ENCODE results near the gene MMP11. TPM values are rescaled to one million over a fixed set of nuclear protein-coding genes. Genes with fewer than 3 reads are reported as not detected.
A peak's percentile ranks its signal among the peaks of the same experiment; 100 is the strongest.

The MMP11 gene
- total RNA-seq, 1 donor from 2014 or later, result 12.2 TPM

GRCh38 chr22:23820748-23821211 lies 48.1 kb downstream of the MMP11 start:
- DNase-seq (ENCODE audit: low read depth), result no peak

GRCh38 chr22:23822101-23822671 lies 49.5 kb downstream of the MMP11 start:
- no peak overlapping the region for H3K4me3 Mint-ChIP-seq (ENCODE audit: unreplicated experiment)
- H3K27me3 Mint-ChIP-seq (ENCODE audit: low read depth, unreplicated experiment), result no peaks in the 10 kb centered on the region
- H4K20me1 ChIP-seq (ENCODE audit: insufficient read depth, low read length), result peaks cover 19% of the 10 kb centered on the region
- H2AFZ ChIP-seq (ENCODE audit: low read depth, low read length), result no peak overlapping the region
- TF ChIP-seq EZH2 (IDR thresholded peaks at IDR 0.05; ENCODE audit: insufficient read depth, low read length), result no peak
- TF ChIP-seq CTCF (IDR thresholded peaks at IDR 0.05; ENCODE audit: insufficient read depth, low read depth, low read length), result no peak
- no peaks in the 10 kb centered on the region for H3K9me3 ChIP-seq (ENCODE audit: insufficient read depth, low read depth, low read length)
- no peaks in the 10 kb centered on the region for H3K9me3 Mint-ChIP-seq (ENCODE audit: unreplicated experiment)
- no peak overlapping the region for H3K4me2 ChIP-seq (ENCODE audit: low read length)
- no peaks in the 10 kb centered on the region for H3K27me3 ChIP-seq (ENCODE audit: insufficient read depth, low read length)
- DNase-seq (ENCODE audit: low read depth) (no peak), FAIRE-seq (no peak)
- peak overlapping the region; percentile 26 for H3K27ac Mint-ChIP-seq (ENCODE audit: unreplicated experiment)
- H3K79me2 ChIP-seq (ENCODE audit: insufficient read depth, low read length), result peaks cover 3% of the 10 kb centered on the region
- H3K36me3 Mint-ChIP-seq (ENCODE audit: low read depth, unreplicated experiment), result peaks cover 26% of the 10 kb centered on the region
- H3K4me3 ChIP-seq (ENCODE audit: insufficient read depth, low read depth, low read length), result no peak overlapping the region
- H3K27ac ChIP-seq (ENCODE audit: low read depth, low read length), result no peak overlapping the region
- peaks cover 25% of the 10 kb centered on the region for H3K4me1 Mint-ChIP-seq (ENCODE audit: low read depth, unreplicated experiment)
- H3K36me3 ChIP-seq (ENCODE audit: insufficient read depth, low read length), result peaks cover 29% of the 10 kb centered on the region
- H3K9ac ChIP-seq (ENCODE audit: low read length), result no peak overlapping the region
- peaks cover 4% of the 10 kb centered on the region for H3K4me1 ChIP-seq (ENCODE audit: insufficient read depth, low read length)

More at GRCh38 chr22:23820748-23821211, 48.1 kb downstream of the MMP11 start:
- H3K9me3 Mint-ChIP-seq (ENCODE audit: unreplicated experiment), result no peaks in the 10 kb centered on the region
- no peak overlapping the region for H3K9ac ChIP-seq (ENCODE audit: low read length)
- no peak overlapping the region for H3K4me3 Mint-ChIP-seq (ENCODE audit: unreplicated experiment)
- H3K4me2 ChIP-seq (ENCODE audit: low read length), result no peak overlapping the region
- no peak overlapping the region for H3K27ac Mint-ChIP-seq (ENCODE audit: unreplicated experiment)
- H3K4me1 ChIP-seq (ENCODE audit: insufficient read depth, low read length), result peaks cover 2% of the 10 kb centered on the region
- peaks cover 1% of the 10 kb centered on the region for H3K79me2 ChIP-seq (ENCODE audit: insufficient read depth, low read length)
- peaks cover 24% of the 10 kb centered on the region for H4K20me1 ChIP-seq (ENCODE audit: insufficient read depth, low read length)
- no peak for FAIRE-seq
- no peak overlapping the region for H3K27ac ChIP-seq (ENCODE audit: low read depth, low read length)
- no peaks in the 10 kb centered on the region for H3K27me3 ChIP-seq (ENCODE audit: insufficient read depth, low read length)
- peaks cover 38% of the 10 kb centered on the region for H3K36me3 ChIP-seq (ENCODE audit: insufficient read depth, low read length)
- H3K9me3 ChIP-seq (ENCODE audit: insufficient read depth, low read depth, low read length), result no peaks in the 10 kb centered on the region
- H3K27me3 Mint-ChIP-seq (ENCODE audit: low read depth, unreplicated experiment), result no peaks in the 10 kb centered on the region
- no peak overlapping the region for H2AFZ ChIP-seq (ENCODE audit: low read depth, low read length)
- H3K4me3 ChIP-seq (ENCODE audit: insufficient read depth, low read depth, low read length), result no peak overlapping the region
- no peak for TF ChIP-seq EZH2 (IDR thresholded peaks at IDR 0.05; ENCODE audit: insufficient read depth, low read length)
- TF ChIP-seq CTCF (IDR thresholded peaks at IDR 0.05; ENCODE audit: insufficient read depth, low read depth, low read length), result no peak
- H3K4me1 Mint-ChIP-seq (ENCODE audit: low read depth, unreplicated experiment), result peaks cover 21% of the 10 kb centered on the region
- H3K36me3 Mint-ChIP-seq (ENCODE audit: low read depth, unreplicated experiment), result peaks cover 28% of the 10 kb centered on the region

- TF ChIP-seq EZH2 (IDR thresholded peaks at IDR 0.05; ENCODE audit: insufficient read depth, low read length) (no peak), CTCF (IDR thresholded peaks at IDR 0.05; ENCODE audit: insufficient read depth, low read depth, low read length) (no peak)
- FAIRE-seq, result no peak
- Histone ChIP-seq H2AFZ (ENCODE audit: low read depth, low read length) (no peak overlapping the region), H3K36me3 (ENCODE audit: insufficient read depth, low read length) (peaks cover 25% of the 10 kb centered on the region), H3K27me3 (ENCODE audit: insufficient read depth, low read length) (no peaks in the 10 kb centered on the region), H3K4me3 (ENCODE audit: insufficient read depth, low read depth, low read length) (no peak overlapping the region), H3K9ac (ENCODE audit: low read length) (peak overlapping the region; percentile 6), H3K79me2 (ENCODE audit: insufficient read depth, low read length) (peaks cover 3% of the 10 kb centered on the region), H3K4me2 (ENCODE audit: low read length) (peak overlapping the region; percentile 9), H3K27ac (ENCODE audit: low read depth, low read length) (peak overlapping the region; percentile 19), H3K4me1 (ENCODE audit: insufficient read depth, low read length) (peaks cover 4% of the 10 kb centered on the region), H4K20me1 (ENCODE audit: insufficient read depth, low read length) (peaks cover 19% of the 10 kb centered on the region), H3K9me3 (ENCODE audit: insufficient read depth, low read depth, low read length) (no peaks in the 10 kb centered on the region)
- Mint-ChIP-seq H3K4me1 (ENCODE audit: low read depth, unreplicated experiment) (peaks cover 25% of the 10 kb centered on the region), H3K36me3 (ENCODE audit: low read depth, unreplicated experiment) (peaks cover 30% of the 10 kb centered on the region), H3K9me3 (ENCODE audit: unreplicated experiment) (no peaks in the 10 kb centered on the region), H3K27me3 (ENCODE audit: low read depth, unreplicated experiment) (no peaks in the 10 kb centered on the region), H3K4me3 (ENCODE audit: unreplicated experiment) (no peak overlapping the region), H3K27ac (ENCODE audit: unreplicated experiment) (peak overlapping the region; percentile 12)
- DNase-seq (ENCODE audit: low read depth), result peak; percentile 6
Observed at GRCh38 chr22:23823331-23823791, 50.7 kb downstream of the MMP11 start.

Data from astrocyte (in vitro differentiated cells and primary cell).